ENCODE results near the gene TYRP1. TPM values are rescaled to one million over a fixed set of nuclear protein-coding genes. Genes with fewer than 3 reads are reported as not detected.
"Not testable (repeated sequence)": the region's sequence is repeated elsewhere in the genome, so short reads cannot be mapped to it uniquely, and the experiment has no call there.

TYRP1 gene
- total and polyA plus RNA-seq, 4 donors: 1.2 to 10.2 (median 3.8) TPM

- Histone ChIP-seq H3K36me3 (ENCODE audit: control insufficient read depth, insufficient read depth, low read length) (no peaks in the 10 kb centered on the region), H3K9me3 (ENCODE audit: control insufficient read depth, insufficient read depth, low read length) (no peaks in the 10 kb centered on the region), H3K27me3 (ENCODE audit: control insufficient read depth, insufficient read depth, low read length) (no peaks in the 10 kb centered on the region), H3K4me1 (ENCODE audit: control insufficient read depth, insufficient read depth, low read length) (no peaks in the 10 kb centered on the region), H3K4me3 (ENCODE audit: low read depth, low read length) (no peak overlapping the region), H3K27ac (ENCODE audit: low read depth, low read length) (no peak overlapping the region)
- no peak for DNase-seq (ENCODE audit: low read depth in 4 of 6, low spot score in 6 of 6)
- 94% methylated on average over 3 of the region's 4 CpGs for WGBS (ENCODE audit: insufficient coverage)
These were observed 34.0 kb upstream of the TYRP1 start for GRCh38 chr9:12659220-12659619.

DNA sequence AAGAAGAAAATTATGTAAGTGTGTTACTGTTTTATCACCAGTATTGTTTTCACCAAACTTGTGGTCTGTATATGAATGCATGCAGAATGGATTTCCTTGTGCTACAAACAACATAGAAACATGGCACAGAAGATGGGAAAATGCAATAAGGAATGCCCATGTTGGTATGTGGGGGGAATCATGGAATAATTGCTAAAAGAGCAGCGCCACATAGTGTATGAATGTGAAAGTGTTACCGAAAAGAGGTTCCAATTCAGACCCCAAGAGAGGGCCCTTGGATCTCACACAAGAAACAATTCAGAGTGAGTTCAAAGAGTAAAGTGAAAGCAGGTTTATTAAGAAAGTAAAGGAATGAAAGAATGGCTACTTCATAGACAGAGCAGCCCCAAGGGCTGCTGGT, 26.4 kb upstream of the TYRP1 start:
- no peak for DNase-seq (ENCODE audit: low read depth in 4 of 6, low spot score in 6 of 6)
- WGBS (ENCODE audit: insufficient coverage): 60% methylated on average over 1 of the region's 2 CpGs
- H3K27me3 ChIP-seq (ENCODE audit: control insufficient read depth, insufficient read depth, low read length): no peaks in the 10 kb centered on the region

DNA sequence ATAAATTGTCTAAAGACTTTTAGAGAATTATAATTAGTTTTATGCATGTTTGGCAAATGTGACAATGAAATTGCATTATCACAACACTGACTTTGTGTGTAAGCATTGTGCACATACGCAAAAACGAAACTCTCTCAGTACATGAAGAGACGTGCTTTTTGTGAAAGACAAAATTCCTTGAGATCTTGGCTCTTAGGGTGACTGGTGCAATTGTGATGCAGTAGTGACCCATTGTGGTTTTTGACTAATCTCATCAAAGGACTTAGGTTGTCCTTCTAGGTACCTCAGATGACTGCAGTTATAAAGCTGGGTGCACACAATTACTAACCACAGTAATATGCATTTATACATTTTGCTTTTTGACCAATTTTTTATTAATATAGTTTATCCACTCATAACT, 25.3 kb upstream of the TYRP1 start:
- 100% methylated on average over 2 of the region's 3 CpGs for WGBS (ENCODE audit: insufficient coverage)
- H3K27me3 ChIP-seq (ENCODE audit: control insufficient read depth, insufficient read depth, low read length): no peaks in the 10 kb centered on the region

More for the DNA sequence above, 26.4 kb upstream of the TYRP1 start:
- H3K4me3 ChIP-seq (ENCODE audit: low read depth, low read length): no peak overlapping the region
- no peaks in the 10 kb centered on the region for H3K36me3 ChIP-seq (ENCODE audit: control insufficient read depth, insufficient read depth, low read length)
- no peaks in the 10 kb centered on the region for H3K4me1 ChIP-seq (ENCODE audit: control insufficient read depth, insufficient read depth, low read length)
- H3K9me3 ChIP-seq (ENCODE audit: control insufficient read depth, insufficient read depth, low read length): no peaks in the 10 kb centered on the region
- H3K27ac ChIP-seq (ENCODE audit: low read depth, low read length): no peak overlapping the region

GRCh38 chr9:12670006-12670405, 23.2 kb upstream of the TYRP1 start:
- no peak overlapping the region for H3K4me3 ChIP-seq (ENCODE audit: low read depth, low read length)
- no peaks in the 10 kb centered on the region for H3K27me3 ChIP-seq (ENCODE audit: control insufficient read depth, insufficient read depth, low read length)
- WGBS (ENCODE audit: insufficient coverage): no CpG with 5 or more reads among the region's 2 CpGs
- no peak overlapping the region for H3K27ac ChIP-seq (ENCODE audit: low read depth, low read length)
- DNase-seq (ENCODE audit: low read depth in 4 of 6, low spot score in 6 of 6): peak in 1 of 6 donors; percentile 62
- H3K9me3 ChIP-seq (ENCODE audit: control insufficient read depth, insufficient read depth, low read length): no peaks in the 10 kb centered on the region
- no peaks in the 10 kb centered on the region for H3K36me3 ChIP-seq (ENCODE audit: control insufficient read depth, insufficient read depth, low read length)
- no peaks in the 10 kb centered on the region for H3K4me1 ChIP-seq (ENCODE audit: control insufficient read depth, insufficient read depth, low read length)

More for the DNA sequence above, 25.3 kb upstream of the TYRP1 start:
- Histone ChIP-seq H3K27ac (ENCODE audit: low read depth, low read length) (no peak overlapping the region), H3K4me1 (ENCODE audit: control insufficient read depth, insufficient read depth, low read length) (no peaks in the 10 kb centered on the region), H3K36me3 (ENCODE audit: control insufficient read depth, insufficient read depth, low read length) (no peaks in the 10 kb centered on the region), H3K9me3 (ENCODE audit: control insufficient read depth, insufficient read depth, low read length) (no peaks in the 10 kb centered on the region), H3K4me3 (ENCODE audit: low read depth, low read length) (no peak overlapping the region)
- no peak for DNase-seq (ENCODE audit: low read depth in 4 of 6, low spot score in 6 of 6)

GRCh38 chr9:12674961-12675360, 18.2 kb upstream of the TYRP1 start:
- no peaks in the 10 kb centered on the region for H3K9me3 ChIP-seq (ENCODE audit: control insufficient read depth, insufficient read depth, low read length)
- 93% methylated on average over 4 of the region's 5 CpGs for WGBS (ENCODE audit: insufficient coverage)
- no peak overlapping the region for H3K4me3 ChIP-seq (ENCODE audit: low read depth, low read length)
- H3K27me3 ChIP-seq (ENCODE audit: control insufficient read depth, insufficient read depth, low read length): no peaks in the 10 kb centered on the region
- no peaks in the 10 kb centered on the region for H3K4me1 ChIP-seq (ENCODE audit: control insufficient read depth, insufficient read depth, low read length)
- H3K27ac ChIP-seq (ENCODE audit: low read depth, low read length): no peak overlapping the region
- no peaks in the 10 kb centered on the region for H3K36me3 ChIP-seq (ENCODE audit: control insufficient read depth, insufficient read depth, low read length)
- DNase-seq (ENCODE audit: low read depth in 4 of 6, low spot score in 6 of 6): no peak

- not testable (repeated sequence) for H3K4me1 ChIP-seq (ENCODE audit: control insufficient read depth, insufficient read depth, low read length); H3K27ac ChIP-seq (ENCODE audit: low read depth, low read length); H3K4me3 ChIP-seq (ENCODE audit: low read depth, low read length); DNase-seq (ENCODE audit: low read depth in 4 of 6, low spot score in 6 of 6); H3K36me3 ChIP-seq (ENCODE audit: control insufficient read depth, insufficient read depth, low read length); H3K27me3 ChIP-seq (ENCODE audit: control insufficient read depth, insufficient read depth, low read length); H3K9me3 ChIP-seq (ENCODE audit: control insufficient read depth, insufficient read depth, low read length)
- WGBS (ENCODE audit: insufficient coverage): no CpG with 5 or more reads among the region's 11 CpGs
These were observed 15.6 kb upstream of the TYRP1 start for GRCh38 chr9:12677462-12678126.

GRCh38 chr9:12680341-12680740, 12.8 kb upstream of the TYRP1 start:
- Histone ChIP-seq H3K27me3 (ENCODE audit: control insufficient read depth, insufficient read depth, low read length) (no peaks in the 10 kb centered on the region), H3K4me3 (ENCODE audit: low read depth, low read length) (no peak overlapping the region), H3K27ac (ENCODE audit: low read depth, low read length) (no peak overlapping the region), H3K4me1 (ENCODE audit: control insufficient read depth, insufficient read depth, low read length) (no peaks in the 10 kb centered on the region), H3K36me3 (ENCODE audit: control insufficient read depth, insufficient read depth, low read length) (no peaks in the 10 kb centered on the region), H3K9me3 (ENCODE audit: control insufficient read depth, insufficient read depth, low read length) (no peaks in the 10 kb centered on the region)
- 60% methylated on average over 1 of the region's 2 CpGs for WGBS (ENCODE audit: insufficient coverage)
- DNase-seq (ENCODE audit: low read depth in 4 of 6, low spot score in 6 of 6): no peak

DNA sequence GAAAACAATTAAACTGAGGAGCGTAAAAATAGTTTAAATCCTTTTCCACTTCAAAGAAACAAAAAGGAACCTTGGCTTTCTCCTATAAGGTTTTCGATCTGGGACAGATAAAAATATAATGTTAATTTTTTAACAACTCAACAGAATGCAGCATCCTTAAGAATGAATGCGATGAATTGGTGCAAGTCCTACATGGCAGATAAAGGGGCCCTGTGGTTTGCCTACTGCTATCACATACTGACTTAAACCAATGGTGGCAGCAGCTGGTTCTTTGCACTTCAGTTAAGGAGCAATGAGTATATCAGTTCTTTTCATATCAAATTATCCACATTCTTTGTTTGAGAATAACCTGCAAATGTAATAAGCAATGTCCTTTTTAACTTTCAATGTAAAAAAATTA, 12.4 kb upstream of the TYRP1 start:
- Histone ChIP-seq H3K27me3 (ENCODE audit: control insufficient read depth, insufficient read depth, low read length) (no peaks in the 10 kb centered on the region), H3K27ac (ENCODE audit: low read depth, low read length) (no peak overlapping the region), H3K9me3 (ENCODE audit: control insufficient read depth, insufficient read depth, low read length) (no peaks in the 10 kb centered on the region), H3K4me3 (ENCODE audit: low read depth, low read length) (no peak overlapping the region), H3K4me1 (ENCODE audit: control insufficient read depth, insufficient read depth, low read length) (no peaks in the 10 kb centered on the region), H3K36me3 (ENCODE audit: control insufficient read depth, insufficient read depth, low read length) (no peaks in the 10 kb centered on the region)
- no peak for DNase-seq (ENCODE audit: low read depth in 4 of 6, low spot score in 6 of 6)
- WGBS (ENCODE audit: insufficient coverage): no CpG with 5 or more reads among the region's 3 CpGs

DNA sequence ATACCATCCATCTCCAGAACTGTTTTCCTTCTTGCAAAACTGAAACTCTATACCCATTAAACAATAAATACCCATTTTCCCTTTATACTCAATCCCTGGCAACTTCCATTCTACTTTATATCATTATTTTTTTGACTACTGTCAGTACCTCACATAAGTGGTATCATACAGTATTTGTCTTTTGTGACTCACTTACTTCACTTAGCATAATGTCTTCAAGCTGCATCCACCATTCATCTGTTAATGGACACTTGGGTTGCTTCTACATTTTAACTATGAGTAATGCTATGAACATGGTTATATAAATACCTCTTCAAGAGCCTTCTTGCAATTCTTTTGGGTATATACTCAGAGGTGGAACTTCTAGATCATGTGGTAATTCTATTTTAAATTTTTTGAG, 11.6 kb upstream of the TYRP1 start:
- Histone ChIP-seq H3K36me3 (ENCODE audit: control insufficient read depth, insufficient read depth, low read length) (no peaks in the 10 kb centered on the region), H3K27ac (ENCODE audit: low read depth, low read length) (no peak overlapping the region), H3K27me3 (ENCODE audit: control insufficient read depth, insufficient read depth, low read length) (no peaks in the 10 kb centered on the region), H3K4me1 (ENCODE audit: control insufficient read depth, insufficient read depth, low read length) (no peaks in the 10 kb centered on the region), H3K9me3 (ENCODE audit: control insufficient read depth, insufficient read depth, low read length) (no peaks in the 10 kb centered on the region), H3K4me3 (ENCODE audit: low read depth, low read length) (no peak overlapping the region)
- DNase-seq (ENCODE audit: low read depth in 4 of 6, low spot score in 6 of 6): no peak

- H3K27me3 ChIP-seq (ENCODE audit: control insufficient read depth, insufficient read depth, low read length): no peaks in the 10 kb centered on the region
- H3K4me3 ChIP-seq (ENCODE audit: low read depth, low read length): no peak overlapping the region
- no CpG with 5 or more reads among the region's 1 CpG for WGBS (ENCODE audit: insufficient coverage)
- no peaks in the 10 kb centered on the region for H3K9me3 ChIP-seq (ENCODE audit: control insufficient read depth, insufficient read depth, low read length)
- H3K27ac ChIP-seq (ENCODE audit: low read depth, low read length): no peak overlapping the region
- H3K4me1 ChIP-seq (ENCODE audit: control insufficient read depth, insufficient read depth, low read length): no peaks in the 10 kb centered on the region
- DNase-seq (ENCODE audit: low read depth in 4 of 6, low spot score in 6 of 6): no peak
- H3K36me3 ChIP-seq (ENCODE audit: control insufficient read depth, insufficient read depth, low read length): no peaks in the 10 kb centered on the region
These were observed 8.2 kb upstream of the TYRP1 start for GRCh38 chr9:12684974-12685373.
